IMR-90 (cell line): Measurements from ENCODE around the gene NECAB2.

Source experiments
- BHLHE40 ChIP-seq: fragments of 150-350 bp; IDR thresholded peaks from 2 replicates; pipeline ENCODE4 v1.6.1; 2016; ENCODE audit warnings: mild to moderate bottlenecking, low read depth, low read length
- CEBPB ChIP-seq: IDR thresholded peaks from 2 replicates; pipeline ENCODE4 v1.6.1; 2012; ENCODE audit warnings: low read depth, low read length, improper control_type of control experiment
- CHD1 ChIP-seq: IDR thresholded peaks from 2 replicates; pipeline ENCODE4 v1.6.1; 2012; ENCODE audit warnings: low read depth, low read length, improper control_type of control experiment
- MAFK ChIP-seq: IDR thresholded peaks from 2 replicates; pipeline ENCODE4 v1.6.1; 2012; ENCODE audit warnings: low read depth, low read length, improper control_type of control experiment
- MXI1 ChIP-seq: IDR thresholded peaks from 2 replicates; pipeline ENCODE4 v1.6.1; 2012; ENCODE audit warnings: low read depth, mild to moderate bottlenecking, low read length, moderate library complexity, borderline replicate concordance
- POLR2A ChIP-seq: IDR thresholded peaks from 2 replicates; pipeline ENCODE4 v1.6.1; 2012; ENCODE audit warnings: mild to moderate bottlenecking, low read depth, low read length
- RAD21 ChIP-seq: IDR thresholded peaks from 2 replicates; pipeline ENCODE4 v1.6.1; 2012; ENCODE audit warnings: low read length, improper control_type of control experiment
- RCOR1 ChIP-seq: IDR thresholded peaks from 2 replicates; pipeline ENCODE4 v1.6.1; 2012; ENCODE audit warnings: mild to moderate bottlenecking, low read length, improper control_type of control experiment; ENCODE audit not compliant: insufficient replicate concordance
- RFX5 ChIP-seq: IDR thresholded peaks from 2 replicates; pipeline ENCODE4 v1.8.0; 2012; ENCODE audit warnings: low read depth, mild to moderate bottlenecking, low read length, moderate library complexity
- SMC3 ChIP-seq: fragments of 150-350 bp; IDR thresholded peaks from 2 replicates; pipeline ENCODE4 v1.6.1; 2016; ENCODE audit warnings: low read depth, mild to moderate bottlenecking, antibody characterized with exemption, low read length, moderate library complexity
- USF2 ChIP-seq: fragments of 150-350 bp; IDR thresholded peaks from 2 replicates; pipeline ENCODE4 v1.6.1; 2017; ENCODE audit warnings: mild to moderate bottlenecking, antibody characterized with exemption, low read length, low read depth
- TF ChIP-seq, protein P1 (sequence below): conservative IDR thresholded peaks from 2 replicates; pipeline ENCODE4 v1.5.1; 2012; ENCODE audit warnings: mild to moderate bottlenecking, low read depth, low read length, improper control_type of control experiment
- TF ChIP-seq, protein P2 (sequence below): fragments of 150-350 bp; IDR thresholded peaks from 2 replicates; pipeline ENCODE4 v1.6.1; 2016; ENCODE audit warnings: low read depth, mild to moderate bottlenecking, low read length, moderate library complexity, borderline replicate concordance

GRCh38 chr16:83972256-83973008 lies 4.4 kb downstream of the NECAB2 start:
- no peak for TF ChIP-seq POLR2A
- no peak for TF ChIP-seq RFX5
- TF ChIP-seq, protein P1, sequence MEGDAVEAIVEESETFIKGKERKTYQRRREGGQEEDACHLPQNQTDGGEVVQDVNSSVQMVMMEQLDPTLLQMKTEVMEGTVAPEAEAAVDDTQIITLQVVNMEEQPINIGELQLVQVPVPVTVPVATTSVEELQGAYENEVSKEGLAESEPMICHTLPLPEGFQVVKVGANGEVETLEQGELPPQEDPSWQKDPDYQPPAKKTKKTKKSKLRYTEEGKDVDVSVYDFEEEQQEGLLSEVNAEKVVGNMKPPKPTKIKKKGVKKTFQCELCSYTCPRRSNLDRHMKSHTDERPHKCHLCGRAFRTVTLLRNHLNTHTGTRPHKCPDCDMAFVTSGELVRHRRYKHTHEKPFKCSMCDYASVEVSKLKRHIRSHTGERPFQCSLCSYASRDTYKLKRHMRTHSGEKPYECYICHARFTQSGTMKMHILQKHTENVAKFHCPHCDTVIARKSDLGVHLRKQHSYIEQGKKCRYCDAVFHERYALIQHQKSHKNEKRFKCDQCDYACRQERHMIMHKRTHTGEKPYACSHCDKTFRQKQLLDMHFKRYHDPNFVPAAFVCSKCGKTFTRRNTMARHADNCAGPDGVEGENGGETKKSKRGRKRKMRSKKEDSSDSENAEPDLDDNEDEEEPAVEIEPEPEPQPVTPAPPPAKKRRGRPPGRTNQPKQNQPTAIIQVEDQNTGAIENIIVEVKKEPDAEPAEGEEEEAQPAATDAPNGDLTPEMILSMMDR: no peak
- TF ChIP-seq USF2: no peak
- TF ChIP-seq CEBPB: no peak
- TF ChIP-seq SMC3: no peak
- TF ChIP-seq BHLHE40: no peak
- no peak for TF ChIP-seq MAFK
- no peak for TF ChIP-seq RAD21
- no peak for TF ChIP-seq MXI1
- no peak for TF ChIP-seq CHD1
- TF ChIP-seq, protein P2, sequence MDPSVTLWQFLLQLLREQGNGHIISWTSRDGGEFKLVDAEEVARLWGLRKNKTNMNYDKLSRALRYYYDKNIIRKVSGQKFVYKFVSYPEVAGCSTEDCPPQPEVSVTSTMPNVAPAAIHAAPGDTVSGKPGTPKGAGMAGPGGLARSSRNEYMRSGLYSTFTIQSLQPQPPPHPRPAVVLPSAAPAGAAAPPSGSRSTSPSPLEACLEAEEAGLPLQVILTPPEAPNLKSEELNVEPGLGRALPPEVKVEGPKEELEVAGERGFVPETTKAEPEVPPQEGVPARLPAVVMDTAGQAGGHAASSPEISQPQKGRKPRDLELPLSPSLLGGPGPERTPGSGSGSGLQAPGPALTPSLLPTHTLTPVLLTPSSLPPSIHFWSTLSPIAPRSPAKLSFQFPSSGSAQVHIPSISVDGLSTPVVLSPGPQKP: no peak
- no peak for TF ChIP-seq RCOR1
